IPS-20b (cell line): ENCODE results near the gene PDCL2.

Experiments
- H3K27ac ChIP-seq: one replicate; pipeline ENCODE4 v1.5.1; 2013; ENCODE audit warnings: low read length
- H3K27me3 ChIP-seq: 2 replicates; pipeline ENCODE4 v1.6.1; 2013; ENCODE audit warnings: mild to moderate bottlenecking, low read length, inconsistent platforms; ENCODE audit not compliant: insufficient read depth
- H3K36me3 ChIP-seq: 2 replicates; pipeline ENCODE4 v1.6.1; 2013; ENCODE audit warnings: low read depth, mild to moderate bottlenecking, inconsistent platforms, low read length, moderate library complexity; ENCODE audit not compliant: insufficient read depth
- H3K4me1 ChIP-seq: 2 replicates; pipeline ENCODE4 v1.6.1; 2013; ENCODE audit warnings: mild to moderate bottlenecking, control low read depth, inconsistent platforms, low read length, moderate library complexity; ENCODE audit not compliant: insufficient read depth
- H3K4me3 ChIP-seq: 2 replicates; pipeline ENCODE4 v1.5.1; 2013; ENCODE audit warnings: mild to moderate bottlenecking, low read length, inconsistent platforms
- H3K9ac ChIP-seq: 2 replicates; pipeline ENCODE4 v1.6.1; 2013; ENCODE audit warnings: low read depth, mild to moderate bottlenecking, inconsistent platforms, low read length, moderate library complexity
- H3K9me3 ChIP-seq: 2 replicates; pipeline ENCODE4 v1.6.1; 2013; ENCODE audit warnings: mild to moderate bottlenecking, low read depth, low read length, inconsistent platforms; ENCODE audit not compliant: insufficient read depth

Gene PDCL2

GRCh38 chr4:55534306-55534705 lies 57.7 kb downstream of the PDCL2 start:
- no peak overlapping the region for H3K9ac ChIP-seq
- H3K27ac ChIP-seq: no peak overlapping the region
- H3K4me3 ChIP-seq: no peak overlapping the region
- no peaks in the 10 kb centered on the region for H3K9me3 ChIP-seq
- peaks cover 6% of the 10 kb centered on the region; the same call in 1 of the 2 replicates for H3K4me1 ChIP-seq
- H3K27me3 ChIP-seq: no peaks in the 10 kb centered on the region
- H3K36me3 ChIP-seq: no peaks in the 10 kb centered on the region

- Histone ChIP-seq H3K4me1 (peaks cover 14% of the 10 kb centered on the region; the same call in 1 of the 2 replicates), H3K9me3 (no peaks in the 10 kb centered on the region), H3K27ac (no peak overlapping the region), H3K9ac (no peak overlapping the region), H3K27me3 (no peaks in the 10 kb centered on the region), H3K36me3 (no peaks in the 10 kb centered on the region), H3K4me3 (no peak overlapping the region)
These were observed 61.4 kb downstream of the PDCL2 start for GRCh38 chr4:55530691-55531090.

GRCh38 chr4:55530167-55530566 lies 61.9 kb downstream of the PDCL2 start:
- H3K4me1 ChIP-seq: peaks cover 14% of the 10 kb centered on the region; the same call in 1 of the 2 replicates
- no peak overlapping the region for H3K4me3 ChIP-seq
- no peak overlapping the region for H3K27ac ChIP-seq
- H3K9me3 ChIP-seq: no peaks in the 10 kb centered on the region
- H3K27me3 ChIP-seq: no peaks in the 10 kb centered on the region
- no peak overlapping the region for H3K9ac ChIP-seq
- no peaks in the 10 kb centered on the region for H3K36me3 ChIP-seq

- H3K36me3 ChIP-seq: no peaks in the 10 kb centered on the region
These were observed 63.6 kb downstream of the PDCL2 start for GRCh38 chr4:55528491-55528890.

GRCh38 chr4:55524844-55525571 lies 67.0 kb downstream of the PDCL2 start:
- Histone ChIP-seq H3K27me3 (no peaks in the 10 kb centered on the region), H3K9me3 (no peaks in the 10 kb centered on the region), H3K4me1 (peaks cover 16% of the 10 kb centered on the region), H3K9ac (no peak overlapping the region), H3K36me3 (no peaks in the 10 kb centered on the region), H3K4me3 (no peak overlapping the region), H3K27ac (no peak overlapping the region)

More at GRCh38 chr4:55528491-55528890, 63.6 kb downstream of the PDCL2 start:
- peaks cover 14% of the 10 kb centered on the region; the same call in 1 of the 2 replicates for H3K4me1 ChIP-seq
- no peaks in the 10 kb centered on the region for H3K9me3 ChIP-seq
- H3K9ac ChIP-seq: no peak overlapping the region
- no peak overlapping the region; the same call in 1 of the 2 replicates for H3K4me3 ChIP-seq
- H3K27me3 ChIP-seq: no peaks in the 10 kb centered on the region
- no peak overlapping the region for H3K27ac ChIP-seq

- H3K27me3 ChIP-seq: no peaks in the 10 kb centered on the region
- no peak overlapping the region for H3K9ac ChIP-seq
- no peak overlapping the region for H3K4me3 ChIP-seq
- H3K4me1 ChIP-seq: peaks cover 6% of the 10 kb centered on the region
- H3K9me3 ChIP-seq: no peaks in the 10 kb centered on the region; the same call in 1 of the 2 replicates
- no peak overlapping the region for H3K27ac ChIP-seq
- H3K36me3 ChIP-seq: no peaks in the 10 kb centered on the region
These were observed 73.6 kb downstream of the PDCL2 start for GRCh38 chr4:55518442-55518841.

DNA sequence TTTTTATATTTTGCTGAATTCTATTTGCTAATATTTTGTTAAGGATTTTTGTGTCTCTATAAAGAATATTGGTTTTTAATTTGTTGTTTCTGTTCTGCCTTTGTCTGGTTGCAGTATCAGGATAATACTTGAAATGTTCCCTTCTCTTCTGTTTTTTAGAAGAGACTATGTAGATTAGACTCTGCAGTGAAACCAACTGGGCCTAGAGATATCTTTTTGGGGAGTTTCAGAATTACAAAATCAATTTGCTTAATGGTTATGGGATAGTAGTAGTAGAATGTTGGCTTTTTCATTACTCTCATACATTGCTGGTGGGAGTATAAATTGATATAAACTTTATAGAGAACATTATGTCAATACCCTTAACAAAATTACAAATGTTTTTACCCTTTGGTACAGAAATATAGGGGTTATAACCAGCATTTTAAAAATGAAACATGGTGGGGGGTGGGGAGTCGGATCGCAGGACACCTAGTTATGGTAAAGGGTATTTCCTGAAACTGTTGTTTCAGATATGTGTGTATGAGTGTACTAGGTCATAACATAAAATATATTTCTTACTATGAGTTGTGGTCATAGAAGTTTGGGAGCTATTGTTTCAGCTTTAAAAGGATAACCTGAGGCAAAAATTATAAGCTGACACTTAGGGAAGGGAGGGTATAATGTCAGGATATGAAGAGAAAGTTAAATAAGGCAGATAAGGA lies 74.4 kb downstream of the PDCL2 start:
- no peaks in the 10 kb centered on the region for H3K36me3 ChIP-seq
- H3K4me3 ChIP-seq: no peak overlapping the region

DNA sequence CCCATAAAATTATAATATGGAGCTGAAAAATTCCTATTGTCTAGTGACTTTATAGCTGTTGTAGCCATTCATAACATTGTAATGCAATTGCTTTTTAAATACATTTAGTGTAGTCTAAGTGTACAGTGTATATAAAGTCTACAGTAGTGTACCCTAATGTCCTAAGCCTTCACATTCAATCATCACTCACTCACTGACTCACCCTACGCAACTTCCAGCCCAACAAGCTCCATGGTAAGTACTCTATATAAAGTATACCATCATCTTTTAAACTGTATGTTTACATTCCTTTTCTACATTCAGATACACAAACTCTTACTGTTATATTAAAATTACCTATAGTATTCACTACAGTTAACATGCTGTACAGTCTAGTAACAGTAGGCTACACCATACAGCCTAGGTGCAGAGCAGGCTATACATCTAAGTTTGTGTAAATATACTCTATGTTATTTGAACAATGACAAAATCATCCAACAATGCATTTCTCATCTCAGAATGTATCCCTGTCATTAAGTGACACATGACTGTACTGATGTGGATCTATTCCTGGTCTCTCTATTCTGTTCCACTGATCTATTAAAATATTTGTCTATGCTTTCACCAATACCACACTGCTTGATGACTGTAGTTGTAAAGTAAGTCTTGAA lies 79.0 kb downstream of the PDCL2 start:
- H3K9me3 ChIP-seq: no peaks in the 10 kb centered on the region
- no peak overlapping the region for H3K4me3 ChIP-seq

More for the DNA sequence above, 74.4 kb downstream of the PDCL2 start:
- H3K27ac ChIP-seq: no peak overlapping the region
- H3K9me3 ChIP-seq: no peaks in the 10 kb centered on the region; the same call in 1 of the 2 replicates
- peaks cover 6% of the 10 kb centered on the region for H3K4me1 ChIP-seq
- H3K9ac ChIP-seq: no peak overlapping the region
- H3K27me3 ChIP-seq: no peaks in the 10 kb centered on the region

GRCh38 chr4:55512077-55512476 lies 80.0 kb downstream of the PDCL2 start:
- H3K4me1 ChIP-seq: 0 out of 2 replicates have a peak, but pooled peaks cover 3% of the 10 kb centered on the region
- H3K27me3 ChIP-seq: no peaks in the 10 kb centered on the region
- no peaks in the 10 kb centered on the region for H3K9me3 ChIP-seq
- H3K9ac ChIP-seq: no peak overlapping the region
- peaks cover 14% of the 10 kb centered on the region for H3K36me3 ChIP-seq
- H3K4me3 ChIP-seq: no peak overlapping the region
- no peak overlapping the region for H3K27ac ChIP-seq

More for the DNA sequence above, 79.0 kb downstream of the PDCL2 start:
- Histone ChIP-seq H3K27me3 (no peaks in the 10 kb centered on the region), H3K36me3 (peaks cover 9% of the 10 kb centered on the region), H3K9ac (no peak overlapping the region), H3K4me1 (0 out of 2 replicates have a peak, but pooled peaks cover 3% of the 10 kb centered on the region), H3K27ac (no peak overlapping the region)

DNA sequence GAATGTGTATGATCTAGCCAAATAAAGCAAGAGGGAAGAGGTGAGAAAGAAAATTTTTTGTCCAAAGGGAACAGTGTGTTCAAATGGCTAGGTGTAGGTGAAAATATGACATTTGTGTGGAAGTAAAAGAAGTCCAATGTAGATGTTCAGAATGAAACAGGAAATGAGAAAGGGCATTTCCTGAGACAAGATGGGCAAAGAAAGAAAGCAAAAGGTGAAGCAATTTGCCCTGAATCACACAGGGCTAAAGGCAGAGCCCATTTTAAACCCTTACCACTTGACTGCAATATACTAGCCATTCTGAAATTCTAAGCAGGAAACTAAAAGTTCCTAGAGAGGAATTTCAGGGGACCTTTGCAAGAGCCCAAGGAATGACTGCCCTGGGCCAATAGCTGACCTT lies 81.4 kb downstream of the PDCL2 start:
- Histone ChIP-seq H3K4me1 (0 out of 2 replicates have a peak, but pooled peaks cover 3% of the 10 kb centered on the region), H3K4me3 (no peak overlapping the region), H3K27ac (no peak overlapping the region), H3K9me3 (no peaks in the 10 kb centered on the region), H3K9ac (no peak overlapping the region), H3K36me3 (peaks cover 20% of the 10 kb centered on the region), H3K27me3 (no peaks in the 10 kb centered on the region)

DNA sequence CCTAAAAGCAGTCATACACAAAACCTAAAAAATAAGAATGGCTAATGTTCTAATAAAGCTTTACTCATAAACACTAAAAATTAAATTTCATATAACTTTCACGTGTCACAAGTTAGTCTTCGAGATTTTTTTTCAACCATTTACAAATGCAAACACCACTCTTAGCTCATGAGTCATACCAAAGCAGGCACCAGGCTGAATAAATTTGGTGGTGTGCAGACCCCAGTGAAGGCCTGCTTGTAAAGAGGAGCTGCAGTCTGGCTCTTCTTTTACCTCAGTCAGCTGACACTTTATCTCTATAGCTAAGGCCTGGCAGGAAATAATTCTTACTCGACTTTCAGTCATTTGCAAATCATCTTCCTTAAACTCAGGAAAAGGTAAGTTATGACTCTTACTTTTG lies 82.8 kb downstream of the PDCL2 start:
- Histone ChIP-seq H3K4me3 (no peak overlapping the region), H3K27ac (no peak overlapping the region), H3K27me3 (no peaks in the 10 kb centered on the region), H3K9me3 (no peaks in the 10 kb centered on the region), H3K36me3 (peaks cover 20% of the 10 kb centered on the region), H3K4me1 (0 out of 2 replicates have a peak, but pooled peaks cover 3% of the 10 kb centered on the region), H3K9ac (no peak overlapping the region)
